HG02610 (cell line): Measurements from ENCODE around the gene UTP3.
"Not testable (repeated sequence)": the region's sequence is repeated elsewhere in the genome, so short reads cannot be mapped to it uniquely, and the experiment has no call there.

ENCODE experiments used
- ATAC-seq: cut with Tn5 transposase; IDR thresholded peaks from one replicate; pipeline ENCODE4 v1.9.1; 2021; ENCODE audit warnings: mild to moderate bottlenecking, moderate library complexity; ENCODE audit not compliant: unreplicated experiment

Gene UTP3

GRCh38 chr4:70682142-70682541 is 6.2 kb upstream of the UTP3 start:
- ATAC-seq, result not testable (repeated sequence)

GRCh38 chr4:70687392-70687791 is 940 bp upstream of the UTP3 start:
- ATAC-seq, result no peak

- peak; percentile 0 for ATAC-seq
These were observed 481 bp downstream of the UTP3 start for GRCh38 chr4:70688795-70689231.

GRCh38 chr4:70691661-70692060 is 3.3 kb downstream of the UTP3 start:
- ATAC-seq, result no peak

GRCh38 chr4:70694633-70695032 is 6.3 kb downstream of the UTP3 start:
- not testable (repeated sequence) for ATAC-seq

- ATAC-seq, result not testable (repeated sequence)
These were observed 10.1 kb downstream of the UTP3 start for GRCh38 chr4:70698435-70698834.

- ATAC-seq, result no peak
These were observed 12.4 kb downstream of the UTP3 start for GRCh38 chr4:70700712-70701111.

GRCh38 chr4:70701271-70701670 is 12.9 kb downstream of the UTP3 start:
- no peak for ATAC-seq

- ATAC-seq, result not testable (repeated sequence)
These were observed 14.3 kb downstream of the UTP3 start for GRCh38 chr4:70702592-70702991.

GRCh38 chr4:70703619-70704214 is 15.4 kb downstream of the UTP3 start:
- ATAC-seq, result no peak

- peak; percentile 62 for ATAC-seq
These were observed 16.0 kb downstream of the UTP3 start for GRCh38 chr4:70704215-70704930.

GRCh38 chr4:70704931-70705182 is 16.5 kb downstream of the UTP3 start:
- no peak for ATAC-seq

- peak; percentile 63 for ATAC-seq
These were observed 17.1 kb downstream of the UTP3 start for GRCh38 chr4:70705183-70706043.

- no peak for ATAC-seq
These were observed 17.7 kb downstream of the UTP3 start for GRCh38 chr4:70706044-70706461.

- no peak for ATAC-seq
These were observed 18.2 kb downstream of the UTP3 start for GRCh38 chr4:70706516-70706915.

- ATAC-seq, result no peak
These were observed 21.4 kb downstream of the UTP3 start for GRCh38 chr4:70709611-70710205.

GRCh38 chr4:70711599-70711998 is 23.3 kb downstream of the UTP3 start:
- ATAC-seq, result no peak

GRCh38 chr4:70712150-70712549 is 23.8 kb downstream of the UTP3 start:
- ATAC-seq, result no peak

GRCh38 chr4:70712604-70713452 is 24.5 kb downstream of the UTP3 start:
- ATAC-seq, result no peak

GRCh38 chr4:70713453-70714078 is 25.2 kb downstream of the UTP3 start:
- peak; percentile 54 for ATAC-seq
